K562 (cell line): ENCODE measurements around the gene JPH4. TPM values are rescaled to one million over a fixed set of nuclear protein-coding genes. Genes with fewer than 3 reads are reported as not detected.

ENCODE experiments used
- ARID3A ChIP-seq: IDR thresholded peaks from 2 replicates; pipeline ENCODE4 v1.6.1; 2012; ENCODE audit warnings: low read depth, low read length, improper control_type of control experiment, borderline replicate concordance
- CBX2 ChIP-seq: fragments of 200-600 bp; sonication (generic); IDR thresholded peaks from one replicate; pipeline ENCODE4 v1.6.1; 2012; ENCODE audit warnings: mild to moderate bottlenecking, low read length, inconsistent platforms; ENCODE audit not compliant: insufficient read depth, poor library complexity, severe bottlenecking
- FOSL1 ChIP-seq: fragments of 200-800 bp; sonication (Bioruptor generic); conservative IDR thresholded peaks from 2 replicates; pipeline ENCODE4 v1.6.1; 2016; ENCODE audit warnings: missing genetic modification characterization, missing compliant biosample characterization
- HNRNPK ChIP-seq: fragments of 200-400 bp; formaldehyde crosslinking; IDR thresholded peaks from one replicate; pipeline ENCODE4 v1.6.1; 2018; ENCODE audit warnings: mild to moderate bottlenecking, low read depth, low read length; ENCODE audit not compliant: poor library complexity, severe bottlenecking
- HNRNPLL ChIP-seq: fragments of 200-400 bp; formaldehyde crosslinking; IDR thresholded peaks from 2 replicates; pipeline ENCODE4 v1.6.1; 2017; ENCODE audit warnings: low read length, low read depth, mild to moderate bottlenecking; ENCODE audit not compliant: poor library complexity, severe bottlenecking
- MEF2A ChIP-seq: IDR thresholded peaks from 2 replicates; pipeline ENCODE4 v1.6.1; 2011; ENCODE audit warnings: low read depth, mild to moderate bottlenecking, low read length, moderate library complexity; ENCODE audit not compliant: control insufficient read depth
- NFXL1 ChIP-seq: fragments of 450-650 bp; formaldehyde crosslinking; IDR thresholded peaks from 2 replicates; pipeline ENCODE4 v1.4.0; 2021; ENCODE audit warnings: mild to moderate bottlenecking
- PCBP1 ChIP-seq: fragments of 200-400 bp; formaldehyde crosslinking; IDR thresholded peaks from 2 replicates; pipeline ENCODE4 v1.6.1; 2018; ENCODE audit warnings: mild to moderate bottlenecking, low read depth, low read length; ENCODE audit not compliant: poor library complexity, severe bottlenecking
- SETDB1 ChIP-seq: IDR thresholded peaks from one replicate; pipeline ENCODE4 v1.6.1; 2012; ENCODE audit warnings: low read length, control low read depth, inconsistent platforms
- SMAD1 ChIP-seq: fragments of 150-350 bp; IDR thresholded peaks from 2 replicates; pipeline ENCODE4 v1.6.1; 2014; ENCODE audit warnings: low read length, low read depth; ENCODE audit not compliant: partially characterized antibody
- SMAD2 ChIP-seq: fragments of 150-350 bp; IDR thresholded peaks from 2 replicates; pipeline ENCODE4 v1.6.1; 2014; ENCODE audit warnings: low read depth, mild to moderate bottlenecking, low read length
- SPI1 ChIP-seq: IDR thresholded peaks from 2 replicates; pipeline ENCODE4 v1.6.1; 2011; ENCODE audit warnings: low read depth, low read length, control low read depth, borderline replicate concordance
- SRSF9 ChIP-seq: fragments of 200-400 bp; formaldehyde crosslinking; IDR thresholded peaks from 2 replicates; pipeline ENCODE4 v1.6.1; 2017; ENCODE audit warnings: low read depth, low read length, borderline replicate concordance
- THAP12 ChIP-seq: fragments of 250-450 bp; sonication (Bioruptor Pico); IDR thresholded peaks from 2 replicates; pipeline ENCODE4 v1.9.0; 2021; ENCODE audit warnings: mild to moderate bottlenecking, inconsistent platforms
- USF1 ChIP-seq: sonication (generic); formaldehyde crosslinking; IDR thresholded peaks from 2 replicates; pipeline ENCODE4 v1.9.0; 2022; ENCODE audit warnings: mild to moderate bottlenecking, missing genetic modification reagents
- ZNF3 ChIP-seq: fragments of 250-450 bp; sonication (Bioruptor Pico); IDR thresholded peaks from 2 replicates; pipeline ENCODE4 v1.5.0; 2021; ENCODE audit warnings: mild to moderate bottlenecking, moderate library complexity
- ZNF592 ChIP-seq: fragments of 450-650 bp; IDR thresholded peaks from 2 replicates; pipeline ENCODE4 v1.6.1; 2017; ENCODE audit warnings: antibody characterized with exemption, mild to moderate bottlenecking
- polyA plus RNA-seq, 8 experiments: library from polyadenylated mRNA; depleted of rRNA in 4 of 8; stranded (reverse) in 5 of 8; unstranded in 3 of 8; fragments of >200 nt; fragmentation: Nextera tagmentation in 2 of 8; fragmentation: Illumina TruSeq in 1 of 8; extraction: Ambion mirVana in 2 of 8; extraction: Trizol in 1 of 8; gene quantifications; 2 replicates each; pipeline versions ENCODE4 v1.2.1 to v1.2.3, GENCODE V29; 2011 to 2014; ENCODE audit warnings: inconsistent platforms in 1 of 8, missing spikeins in 1 of 8
- total RNA-seq, 7 experiments: library from RNA; depleted of rRNA in 6 of 7; stranded (reverse); fragments of >200 nt in 6 of 7; fragmentation: Illumina TruSeq in 2 of 7; extraction: Trizol in 2 of 7; gene quantifications; 2 replicates each; pipeline versions ENCODE4 v1.2.1 to v1.2.3, GENCODE V29; 2011 to 2021; ENCODE audit warnings: low replicate concordance in 1 of 7

JPH4 gene
- total and polyA plus RNA-seq, 9 of the 15 experiments (the other 6 are each of a cell fraction or from before 2014, with no cell fraction given) = 0.04 to 0.13 (median 0.06) TPM; not detected in 5

- no peak for TF ChIP-seq ARID3A
- TF ChIP-seq FOSL1 (tag) = no peak
- TF ChIP-seq PCBP1 = no peak
- TF ChIP-seq THAP12 = no peak
- TF ChIP-seq ZNF3 = no peak
- TF ChIP-seq HNRNPK = no peak
- TF ChIP-seq SMAD2 = no peak
- TF ChIP-seq SETDB1 = no peak
- TF ChIP-seq SPI1 = no peak
- TF ChIP-seq HNRNPLL = no peak
- TF ChIP-seq SMAD1 = no peak
- no peak for TF ChIP-seq MEF2A
- no peak for TF ChIP-seq SRSF9
- TF ChIP-seq NFXL1 = no peak
- TF ChIP-seq CBX2 = no peak
- TF ChIP-seq USF1 (CRISPR knock-in tag) = no peak
- no peak for TF ChIP-seq ZNF592
These were observed 22.5 kb downstream of the JPH4 start, which contains the start of gene THTPA (continued) for GRCh38 chr14:23555882-23556699.
